B cell (primary cell): ENCODE measurements around the gene RABEP2. TPM values are rescaled to one million over a fixed set of nuclear protein-coding genes. Genes with fewer than 3 reads are reported as not detected.

Experiments used
- ATAC-seq: fragments of 200-7000 bp; cut with Tn5 transposase; one replicate; pipeline ENCODE4 v1.10.0; 2021; ENCODE audit warnings: low read depth, mild to moderate bottlenecking, moderate number of reproducible peaks, moderate library complexity
- CTCF ChIA-PET: fragments of 350-600 bp; sonication (Branson Sonifier 250); formaldehyde crosslinking; loops from one replicate; lab custom pipeline; 2021; ENCODE audit warnings: antibody characterized with exemption, inconsistent platforms; lab: Charles Lee
- POLR2A ChIA-PET: fragments of 350-600 bp; sonication (Branson Sonifier 250); formaldehyde crosslinking; loops from one replicate; lab custom pipeline; 2021; ENCODE audit warnings: antibody characterized with exemption; lab: Charles Lee
- DNase-seq: peaks from one replicate; pipeline ENCODE4 v3.0.0; 2013
- H2AFZ ChIP-seq: 2 replicates; pipeline ENCODE4 v1.6.1; 2012; ENCODE audit warnings: mild to moderate bottlenecking, low read depth, low read length; ENCODE audit not compliant: insufficient read depth, poor library complexity, severe bottlenecking
- H3K27ac ChIP-seq, 2 donors: 1 replicate in 1 of 2; 2 replicates in 1 of 2; pipeline ENCODE4 v1.5.1; 2012 to 2013; ENCODE audit warnings: low read length in 2 of 2, mild to moderate bottlenecking in 2 of 2, moderate library complexity in 1 of 2
- H3K27me3 ChIP-seq, 4 experiments: fragments of 200-600 bp in 1 of 4; sonication (generic) in 1 of 4; replicated peaks in 1 of 4; 1 replicate in 2 of 4; 2 replicates in 2 of 4; pipeline versions ENCODE4 v1.6.1 to v1.7.0; 2013 to 2016; ENCODE audit warnings: low read length in 3 of 4, mild to moderate bottlenecking in 2 of 4, mixed read lengths in 1 of 4, moderate library complexity in 1 of 4; ENCODE audit not compliant: insufficient read depth in 4 of 4, control insufficient read depth in 3 of 4; ENCODE audit errors: control extremely low read depth in 1 of 4
- H3K36me3 ChIP-seq, 2 experiments: replicated peaks in 1 of 2; 1 replicate in 1 of 2; 2 replicates in 1 of 2; pipeline versions ENCODE4 v1.6.1 to v1.7.1; 2013; ENCODE audit warnings: low read length in 1 of 2; ENCODE audit not compliant: insufficient read depth in 2 of 2, control insufficient read depth in 1 of 2; ENCODE audit errors: control extremely low read depth in 1 of 2, extremely low read depth in 1 of 2
- H3K4me1 ChIP-seq, 2 donors: fragments of 200-600 bp in 1 of 2; sonication (generic) in 1 of 2; 1 replicate in 1 of 2; 2 replicates in 1 of 2; pipeline versions ENCODE4 v1.5.1 to v1.6.1; 2013 to 2017; ENCODE audit warnings: low read length in 2 of 2; ENCODE audit not compliant: control insufficient read depth in 2 of 2, insufficient read depth in 2 of 2
- H3K4me2 ChIP-seq: replicated peaks from 2 replicates; pipeline ENCODE3; 2012; ENCODE audit warnings: mild to moderate bottlenecking, low read depth, low read length; ENCODE audit not compliant: poor library complexity, severe bottlenecking
- H3K4me3 ChIP-seq, 5 experiments: fragments of 200-600 bp in 1 of 5; sonication (generic) in 1 of 5; 1 replicate in 3 of 5; 2 replicates in 2 of 5; pipeline versions ENCODE4 v1.5.1 to v1.7.0; 2011 to 2016; ENCODE audit warnings: low read length in 4 of 5, mild to moderate bottlenecking in 4 of 5, low read depth in 2 of 5, control low read depth in 1 of 5, moderate library complexity in 1 of 5; ENCODE audit not compliant: insufficient read depth in 1 of 5; ENCODE audit errors: control extremely low read depth in 1 of 5, extremely low read depth in 1 of 5
- H3K79me2 ChIP-seq: fragments of 200-600 bp; sonication (generic); one replicate; pipeline ENCODE4 v1.6.0; 2016; ENCODE audit warnings: low read length; ENCODE audit not compliant: control insufficient read depth, insufficient read depth
- H3K9ac ChIP-seq: fragments of 200-600 bp; sonication (generic); 2 replicates; pipeline ENCODE4 v1.6.1; 2017; ENCODE audit warnings: mild to moderate bottlenecking, low read length, moderate library complexity
- H3K9me3 ChIP-seq, 3 donors: one replicate each; pipeline versions ENCODE4 v1.6.1 to v1.7.1; 2013; ENCODE audit warnings: low read length in 2 of 3; ENCODE audit not compliant: control insufficient read depth in 2 of 3, insufficient read depth in 1 of 3; ENCODE audit errors: control extremely low read depth in 1 of 3
- H4K20me1 ChIP-seq: 2 replicates; pipeline ENCODE4 v1.6.0; 2012; ENCODE audit warnings: mild to moderate bottlenecking, low read length; ENCODE audit not compliant: insufficient read depth, control insufficient read depth, poor library complexity, severe bottlenecking
- H3K27ac Mint-ChIP-seq: one replicate; pipeline ENCODE4 v1.8.0; 2021; ENCODE audit warnings: mixed read lengths
- H3K27me3 Mint-ChIP-seq: one replicate; pipeline ENCODE4 v1.8.0; 2021; ENCODE audit warnings: mixed read lengths
- H3K4me1 Mint-ChIP-seq: one replicate; pipeline ENCODE4 v1.8.0; 2021; ENCODE audit warnings: mixed read lengths
- H3K4me3 Mint-ChIP-seq: one replicate; pipeline ENCODE4 v1.8.0; 2021; ENCODE audit warnings: mixed read lengths
- H3K9me3 Mint-ChIP-seq: one replicate; pipeline ENCODE4 v1.8.0; 2022; ENCODE audit warnings: mixed read lengths; ENCODE audit not compliant: insufficient read depth
- CTCF ChIP-seq: fragments of 200-600 bp; IDR thresholded peaks from one replicate; pipeline ENCODE4 v1.8.0; 2022; ENCODE audit warnings: antibody characterized with exemption, mild to moderate bottlenecking
- EZH2 ChIP-seq: IDR thresholded peaks from 2 replicates; pipeline ENCODE4 v1.6.1; 2012; ENCODE audit warnings: borderline replicate concordance, low read depth, mild to moderate bottlenecking, moderate library complexity, low read length; ENCODE audit not compliant: insufficient read depth, poor library complexity, severe bottlenecking
- WGBS: methylation state at CpG from one replicate; pipeline ENCODE4 v1.1.5; 2013; ENCODE audit warnings: missing lambda C conversion rate; ENCODE audit not compliant: insufficient coverage; 5-methylcytosine and 5-hydroxymethylcytosine counted together
- intact Hi-C: fragments of 100-400 bp; cut with micrococcal nuclease; formaldehyde crosslinking; loops from one replicate; pipeline ENCODE4 v1.10.0; 2022
- polyA plus RNA-seq: library from polyadenylated mRNA; depleted of rRNA; stranded (reverse); fragments of >200 nt; gene quantifications from 2 replicates; pipeline ENCODE4 v1.2.3, GENCODE V29; 2012
- total RNA-seq, 2 donors: library from RNA; stranded (reverse); fragments of 120-200 nt in 1 of 2; gene quantifications; 1 replicate in 1 of 2; 2 replicates in 1 of 2; pipeline versions ENCODE4 v1.2.3 to v1.2.4, GENCODE V29; 2013 to 2022

The RABEP2 gene
- total and polyA plus RNA-seq, 2 donors (not counting 1 experiment from before 2014, with no cell fraction given) = 136 to 178 TPM

- Histone ChIP-seq H3K4me3 (peak overlapping the region; percentile 65 to 84 (median 83)), H3K79me2 (peaks cover 60% of the 10 kb centered on the region), H3K27me3 (no peaks in the 10 kb centered on the region), H4K20me1 (peaks cover 22% of the 10 kb centered on the region), H2AFZ (peak overlapping the region; percentile 73), H3K9me3 (peaks cover 0 to 8% (median 0%) of the 10 kb centered on the region in 3 donors), H3K36me3 (peaks cover 0 to 39% of the 10 kb centered on the region in 2 experiments), H3K4me2 (peak overlapping the region; percentile 98), H3K4me1 (peaks cover 62 to 80% of the 10 kb centered on the region in 2 donors), H3K9ac (peak overlapping the region; percentile 95), H3K27ac (peak overlapping the region; percentile 86 to 95)
- no peaks in the 10 kb centered on the region for H3K9me3 Mint-ChIP-seq
- 34% methylated on average over 14 of the region's 20 CpGs for WGBS
- ATAC-seq = no peak
- POLR2A ChIA-PET = interaction anchor here (0.7 to 3.7 kb wide), 7 partner anchors 10 to 69 kb away, joined by 3 to 34 read pairs (median 8); partner anchors contain the start of gene SH2B1
- H3K27ac Mint-ChIP-seq = peak overlapping the region; percentile 96
- peaks cover 73% of the 10 kb centered on the region for H3K4me1 Mint-ChIP-seq
- DNase-seq = peak; percentile 42
- H3K4me3 Mint-ChIP-seq = peak overlapping the region; percentile 96
- TF ChIP-seq CTCF = no peak
- no peak for TF ChIP-seq EZH2
- intact Hi-C loops = loop anchor here (1.0 kb wide), 1 partner anchor 8 kb away; no protein-coding TSS in a partner anchor
- CTCF ChIA-PET = interaction anchor here (0.5 to 8.4 kb wide), 10 partner anchors 9 to 110 kb away, joined by 3 to 83 read pairs (median 4); partner anchors contain the start of genes ATXN2L and TUFM
- H3K27me3 Mint-ChIP-seq = no peaks in the 10 kb centered on the region
Observed at GRCh38 chr16:28932339-28933141, 7.5 kb upstream of the RABEP2 start.
